ENCODE measurements around the gene HOXA6.

The HOXA6 gene

DNA sequence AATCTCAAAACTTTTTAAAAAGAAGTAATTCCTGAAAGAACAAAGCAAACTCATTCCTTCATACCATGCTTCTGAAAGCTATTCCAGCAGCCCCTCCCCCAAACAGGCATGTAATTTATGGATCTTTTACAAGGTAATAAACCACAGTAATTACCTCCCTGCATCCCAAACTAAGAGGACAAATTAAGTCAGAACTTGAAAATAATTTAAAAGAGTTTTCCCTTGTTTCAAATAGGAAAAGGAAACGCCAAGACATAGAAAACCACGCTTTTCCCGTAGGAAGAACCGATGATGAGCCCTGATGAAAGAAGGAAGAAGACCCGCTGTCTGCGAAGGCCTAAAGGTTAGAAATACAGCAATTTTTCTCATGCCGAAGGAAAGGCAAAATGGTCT, 25.9 kb downstream of the HOXA6 start:
- no peak for DNase-seq

DNA sequence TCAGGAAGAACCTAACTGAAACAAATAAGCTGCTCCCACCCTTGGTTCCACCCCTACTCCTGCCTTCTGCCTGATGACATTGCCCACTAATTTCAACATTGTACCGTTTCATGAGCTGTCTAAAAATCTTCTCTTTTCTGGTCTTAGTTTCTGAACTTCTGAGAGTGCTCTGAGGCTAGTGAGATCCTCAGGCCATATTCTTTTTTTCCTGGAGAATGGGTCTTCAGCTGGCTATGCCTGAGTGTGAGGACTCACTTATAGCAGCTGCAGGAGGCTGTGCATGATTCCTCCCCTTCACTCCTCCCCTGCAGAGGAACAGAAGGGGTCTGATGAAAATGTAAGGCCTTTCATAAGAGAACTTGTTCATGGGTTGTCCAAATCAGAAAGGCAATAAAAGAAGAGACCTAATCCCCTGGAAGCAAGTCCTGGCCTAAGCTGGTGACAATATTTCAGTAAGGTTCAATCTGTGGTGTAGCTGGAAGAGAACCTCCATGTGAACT, 28.1 kb downstream of the HOXA6 start:
- DNase-seq = no peak

DNA sequence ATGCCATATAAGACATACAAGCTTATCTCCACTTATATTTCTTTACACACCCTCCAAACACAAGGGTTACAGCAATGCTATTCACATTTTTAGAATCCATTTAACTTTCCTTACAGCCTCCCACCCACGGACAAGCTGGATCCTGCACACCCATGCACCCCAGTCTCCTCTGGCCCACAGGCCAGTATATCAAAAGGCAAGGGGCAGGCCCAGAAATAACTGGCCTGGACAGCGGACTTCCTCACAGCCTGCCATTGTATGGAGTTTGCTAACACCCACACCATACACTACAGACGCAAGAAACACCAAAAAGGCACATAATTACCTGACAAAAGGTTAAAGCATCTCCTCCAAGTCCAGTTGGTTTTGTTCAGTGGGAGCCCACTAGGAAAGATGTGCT, 29.0 kb downstream of the HOXA6 start:
- no peak for DNase-seq

DNA sequence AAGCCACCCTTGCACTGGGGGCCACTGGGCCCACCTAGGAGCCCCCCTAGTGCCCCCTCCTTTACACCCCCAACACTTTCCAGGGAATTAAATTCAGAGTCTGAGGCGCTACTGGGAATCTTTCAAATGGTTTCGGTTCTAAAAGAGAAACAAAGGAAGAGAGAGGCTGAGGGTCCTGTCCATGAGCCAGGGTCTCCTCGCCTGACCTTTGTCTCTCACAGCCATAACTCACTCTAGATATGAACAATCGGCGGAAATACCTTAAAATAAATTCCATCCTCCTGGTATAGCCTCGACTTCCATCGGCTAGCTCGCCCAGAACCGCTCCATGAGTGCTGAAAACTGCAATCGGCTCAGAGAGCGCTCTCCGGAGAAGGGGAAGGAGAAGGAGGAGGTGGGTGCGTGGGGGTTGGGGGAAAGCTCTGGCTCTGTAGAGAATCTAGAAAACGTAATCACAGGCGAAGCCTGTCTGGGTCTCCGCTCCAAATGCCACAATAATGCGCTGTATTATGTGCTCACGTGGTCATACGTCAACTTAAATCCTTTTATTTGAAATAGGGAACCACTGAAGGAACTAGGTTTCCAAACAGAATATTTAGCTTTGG, 29.6 kb downstream of the HOXA6 start:
- DNase-seq = no peak

DNA sequence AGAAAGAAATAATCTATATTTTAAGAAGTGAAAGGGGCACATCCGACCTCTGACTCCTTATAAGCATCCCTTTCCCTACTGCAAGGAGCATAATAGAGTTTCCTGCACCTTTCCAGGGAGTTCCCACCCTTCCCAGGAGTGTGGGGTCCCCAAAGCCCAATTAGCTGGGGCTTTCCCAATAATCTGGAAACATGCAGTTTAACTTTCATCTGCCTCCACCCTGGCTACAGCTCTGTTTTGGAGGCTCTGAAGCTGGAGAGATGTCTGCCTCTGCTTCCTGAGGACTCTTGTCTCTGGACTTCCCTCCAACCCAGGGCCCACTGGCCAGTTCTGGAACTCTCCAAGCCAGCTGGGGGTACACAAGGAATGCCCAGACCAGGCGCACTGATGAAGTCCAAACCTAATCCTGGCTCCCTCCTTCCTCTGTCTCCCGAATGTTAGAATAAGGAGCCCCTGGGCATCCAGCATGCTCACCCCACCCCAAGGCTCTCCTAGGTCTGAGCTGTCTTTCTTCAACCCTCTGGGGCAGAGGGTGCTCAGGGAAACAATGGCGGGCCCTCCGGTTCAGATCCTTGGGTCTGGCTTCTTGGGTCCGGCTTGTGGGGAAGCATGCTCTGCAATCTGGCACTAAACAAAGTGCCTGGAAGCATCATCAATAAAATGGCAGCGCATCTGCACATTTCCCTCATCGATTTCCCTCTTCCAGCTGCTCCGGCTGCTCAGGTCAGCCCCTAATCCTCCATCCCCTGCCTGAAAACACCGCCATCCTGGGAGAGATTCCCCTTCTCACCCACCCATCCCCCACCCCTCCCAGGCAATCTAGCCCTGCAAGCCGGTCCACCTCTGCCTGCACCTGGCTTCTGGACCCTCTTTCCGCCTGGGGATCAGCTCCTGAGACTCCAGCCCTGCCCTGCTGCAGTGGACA, 30.4 kb downstream of the HOXA6 start:
- no peak for DNase-seq

DNA sequence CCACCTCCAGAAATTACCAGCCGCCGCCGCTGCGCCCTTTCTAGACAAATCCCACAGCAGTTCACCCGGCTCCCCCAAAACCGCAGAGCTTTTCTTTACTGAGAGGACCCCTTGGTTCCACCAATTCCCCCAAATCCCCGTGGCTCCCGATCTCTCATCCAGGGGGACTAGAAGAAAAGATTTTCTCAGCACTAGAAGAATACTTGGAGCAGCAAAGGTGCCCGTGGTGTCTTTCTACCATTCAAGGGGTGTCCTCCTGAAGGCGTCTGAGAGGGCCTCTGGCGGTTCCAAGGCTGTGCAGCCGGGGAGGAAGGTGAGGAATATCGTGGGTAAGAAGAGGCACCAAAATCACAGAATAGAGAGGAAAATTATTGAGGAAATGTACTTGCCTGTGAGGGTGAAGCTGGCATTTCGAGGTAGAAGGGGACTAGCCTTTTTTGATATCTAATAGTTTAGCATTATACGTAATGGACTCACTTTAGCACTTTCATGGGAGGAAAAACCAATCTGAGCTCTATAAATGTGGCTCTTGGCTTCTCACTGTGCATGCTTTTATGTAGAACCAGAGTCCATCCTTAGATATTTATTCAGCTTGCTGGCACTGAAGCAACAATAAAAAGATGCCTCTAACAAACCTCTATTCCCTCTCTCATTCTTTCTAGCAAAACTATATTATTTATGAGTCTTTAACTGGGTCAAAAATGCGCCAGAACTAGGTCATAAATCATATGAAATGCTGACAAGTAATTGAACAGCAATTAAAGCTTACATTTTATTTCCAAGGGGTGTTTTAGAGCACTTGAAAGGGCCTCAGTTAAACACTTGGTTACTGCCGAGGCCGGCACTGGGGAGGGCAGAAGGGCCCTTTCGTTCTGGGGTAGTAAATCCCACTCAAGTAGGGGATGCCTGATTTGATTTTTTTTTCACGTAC, 31.3 kb downstream of the HOXA6 start:
- DNase-seq = no peak

DNA sequence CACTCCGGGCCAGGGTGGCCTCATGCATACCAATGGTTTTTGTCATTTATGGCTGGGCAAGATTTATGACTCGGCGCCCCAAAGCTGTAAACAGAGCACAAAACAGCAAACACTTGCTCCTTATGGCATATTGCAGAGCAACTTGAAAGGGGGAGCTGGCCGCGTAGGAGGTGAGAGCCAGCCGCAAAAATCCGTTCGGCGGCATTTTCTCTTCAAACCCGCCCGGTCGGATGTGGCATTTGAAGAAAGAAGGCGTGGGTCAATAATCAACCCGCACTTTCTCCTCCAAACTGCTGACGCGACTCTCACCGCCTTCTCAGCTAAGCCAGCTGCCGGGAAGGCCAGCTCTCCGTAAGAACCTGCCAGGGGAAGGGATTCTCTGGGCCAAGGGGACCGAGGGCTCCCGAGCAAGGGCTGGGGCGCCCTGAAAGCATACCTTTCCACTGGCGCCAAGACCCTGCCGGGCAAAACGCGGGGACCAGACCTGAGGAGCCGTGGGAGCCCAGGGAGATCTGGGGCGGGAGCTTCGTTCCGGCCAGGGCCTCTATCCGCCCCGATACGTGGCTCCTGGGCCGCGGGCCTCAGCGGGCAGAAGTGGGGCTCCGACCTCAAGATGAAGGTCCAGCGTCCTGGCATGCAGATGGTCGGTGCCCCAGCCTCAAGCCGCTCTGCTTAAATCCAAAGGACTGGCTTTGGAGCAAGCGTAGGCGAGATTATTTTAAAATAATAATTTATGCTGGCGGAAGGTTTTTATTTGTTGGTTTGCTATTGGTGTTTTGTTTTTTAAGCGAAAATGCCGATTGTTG, 32.1 kb downstream of the HOXA6 start:
- DNase-seq = no peak

DNA sequence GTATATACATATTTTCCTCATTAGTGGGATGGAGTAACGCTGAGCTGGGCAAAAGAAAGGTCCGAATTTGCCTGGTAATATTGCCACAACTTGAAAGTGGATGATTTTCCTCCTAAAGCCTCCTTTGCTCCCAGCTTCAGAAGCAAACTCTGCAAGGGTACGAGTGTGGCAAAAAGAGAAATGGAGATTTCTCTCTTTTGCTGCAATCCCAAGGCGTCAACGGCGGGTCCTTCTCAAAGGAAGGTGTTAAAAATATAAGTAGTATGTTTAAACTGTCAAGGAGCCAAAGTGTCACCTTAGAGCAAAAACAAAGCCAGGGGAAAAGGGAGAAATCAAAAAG, 32.7 kb downstream of the HOXA6 start:
- DNase-seq = no peak

DNA sequence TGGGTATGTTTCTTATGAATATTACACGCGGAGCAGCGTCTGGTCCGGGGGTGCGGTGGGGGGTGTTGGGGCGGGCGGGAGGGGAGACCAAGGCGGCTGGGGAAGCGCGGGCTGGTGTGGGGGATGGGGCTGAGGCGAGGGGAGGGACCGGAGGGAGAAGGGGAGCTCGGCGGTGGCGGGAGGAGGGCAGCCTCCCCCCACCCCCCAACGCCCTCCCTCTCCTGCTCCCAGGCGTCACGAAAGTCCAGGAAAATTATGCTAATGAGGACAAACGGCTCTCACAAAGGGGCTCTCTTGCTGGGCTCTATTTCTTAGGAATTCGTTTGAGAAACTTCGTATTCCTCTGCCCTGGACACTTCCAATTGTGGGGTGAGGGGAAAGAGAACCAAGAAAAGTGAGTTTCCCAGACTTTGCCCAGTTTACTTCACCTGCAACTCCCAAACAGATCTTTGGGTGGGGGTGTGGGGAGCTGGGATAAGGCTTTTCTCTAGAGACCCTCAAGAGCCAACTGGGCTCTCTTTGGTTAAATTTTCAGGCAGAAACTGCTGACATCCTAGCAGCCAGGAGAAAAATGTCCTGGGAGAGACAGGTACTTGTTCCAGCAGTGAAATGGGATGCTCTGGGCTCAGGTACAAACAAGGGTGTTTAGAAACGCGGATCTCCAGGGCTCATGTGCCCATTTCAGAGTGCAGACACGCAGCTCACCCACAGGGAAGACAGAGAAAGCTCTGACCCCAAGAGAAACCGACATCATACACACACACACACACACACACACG, 33.4 kb downstream of the HOXA6 start:
- no peak for DNase-seq

DNA sequence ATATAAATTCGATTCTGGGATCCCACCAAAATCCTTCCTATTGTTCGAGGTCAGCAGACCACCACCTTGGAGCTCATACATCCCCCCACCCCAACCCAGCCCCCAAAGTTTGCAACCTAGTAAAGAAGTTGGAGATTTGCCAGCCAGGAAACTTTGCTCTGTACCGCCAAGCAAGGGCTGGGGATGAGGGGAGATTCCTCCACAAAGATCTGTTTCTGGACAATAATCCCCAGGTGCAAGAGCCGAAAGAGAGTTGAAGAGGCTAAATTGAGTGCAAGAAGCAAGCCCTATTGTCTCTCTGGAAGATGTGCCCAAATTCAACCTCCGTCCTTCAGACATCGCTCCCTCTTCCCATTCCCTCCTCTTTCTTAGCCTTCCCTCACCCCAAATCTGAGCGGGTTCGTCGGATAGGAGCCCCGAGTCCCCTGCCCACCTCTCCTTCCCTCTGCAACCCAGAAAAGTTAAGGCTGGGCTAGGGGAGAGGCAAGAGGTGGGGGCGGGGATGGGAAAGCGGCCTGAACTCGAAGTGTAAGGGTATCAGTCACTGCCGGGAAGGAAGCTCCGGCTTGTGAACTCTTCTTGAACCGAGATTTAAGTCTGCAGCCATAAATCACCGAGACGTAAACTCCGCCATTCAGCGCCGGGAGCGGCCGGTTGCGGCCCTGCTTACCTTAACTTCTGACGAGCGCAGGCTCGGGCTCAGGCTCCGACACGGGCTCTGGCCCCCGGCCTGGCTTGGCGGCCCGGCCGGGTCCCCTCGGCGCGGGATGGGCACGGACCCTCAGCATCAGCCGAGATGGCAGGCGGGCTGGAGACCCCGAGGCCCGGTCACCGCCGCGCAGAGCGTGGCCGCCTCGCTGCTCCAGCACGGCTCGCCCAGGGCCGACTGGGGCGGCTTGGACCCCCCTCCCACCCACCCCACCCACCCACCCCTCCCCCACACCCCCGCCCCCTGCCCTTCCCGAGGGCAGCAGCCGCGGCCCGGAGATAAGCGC, 34.3 kb downstream of the HOXA6 start:
- DNase-seq = no peak

DNA sequence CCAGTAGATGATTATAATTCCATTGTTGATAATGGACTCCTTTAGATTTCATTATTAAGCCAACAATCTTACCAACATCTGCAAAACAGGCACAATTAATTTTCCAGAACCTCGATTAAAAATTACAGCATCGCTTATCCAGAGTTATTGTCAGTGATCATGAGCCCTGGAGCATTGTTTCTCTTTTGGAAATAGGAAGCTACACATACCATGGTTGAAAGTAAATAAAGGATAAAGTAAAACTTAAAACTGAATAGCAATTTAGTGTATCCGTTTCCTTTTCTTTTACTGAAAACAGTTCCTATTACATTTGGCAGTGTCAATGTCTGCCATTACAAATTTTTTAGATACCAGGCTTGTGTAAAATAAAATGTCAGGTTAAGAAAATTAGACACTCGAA, 35.2 kb downstream of the HOXA6 start:
- DNase-seq = no peak

DNA sequence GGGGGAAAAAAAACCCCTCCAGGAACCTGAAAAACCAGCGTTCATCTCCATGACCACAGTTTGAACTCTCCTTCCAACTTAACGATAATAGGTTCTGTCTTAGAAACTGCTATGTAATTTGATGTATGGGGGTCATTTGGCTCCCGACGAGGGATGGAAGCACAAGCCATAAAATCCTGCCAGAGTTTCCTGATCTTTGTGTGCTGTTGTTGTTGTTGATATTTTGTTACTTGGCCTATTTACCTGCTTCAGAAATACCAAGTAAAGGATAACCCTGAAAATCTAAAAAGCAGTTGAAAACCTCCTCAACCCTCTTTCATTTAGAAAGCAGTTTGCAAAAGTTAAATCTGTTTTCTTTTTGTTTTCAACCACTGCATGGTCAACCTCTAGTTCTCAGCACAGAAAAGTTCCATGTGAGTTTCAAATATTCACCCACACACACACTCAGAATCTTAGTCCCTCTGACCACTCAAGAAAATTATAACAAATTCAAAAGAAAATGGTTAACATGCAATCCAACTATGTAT, 35.8 kb downstream of the HOXA6 start:
- DNase-seq = no peak

DNA sequence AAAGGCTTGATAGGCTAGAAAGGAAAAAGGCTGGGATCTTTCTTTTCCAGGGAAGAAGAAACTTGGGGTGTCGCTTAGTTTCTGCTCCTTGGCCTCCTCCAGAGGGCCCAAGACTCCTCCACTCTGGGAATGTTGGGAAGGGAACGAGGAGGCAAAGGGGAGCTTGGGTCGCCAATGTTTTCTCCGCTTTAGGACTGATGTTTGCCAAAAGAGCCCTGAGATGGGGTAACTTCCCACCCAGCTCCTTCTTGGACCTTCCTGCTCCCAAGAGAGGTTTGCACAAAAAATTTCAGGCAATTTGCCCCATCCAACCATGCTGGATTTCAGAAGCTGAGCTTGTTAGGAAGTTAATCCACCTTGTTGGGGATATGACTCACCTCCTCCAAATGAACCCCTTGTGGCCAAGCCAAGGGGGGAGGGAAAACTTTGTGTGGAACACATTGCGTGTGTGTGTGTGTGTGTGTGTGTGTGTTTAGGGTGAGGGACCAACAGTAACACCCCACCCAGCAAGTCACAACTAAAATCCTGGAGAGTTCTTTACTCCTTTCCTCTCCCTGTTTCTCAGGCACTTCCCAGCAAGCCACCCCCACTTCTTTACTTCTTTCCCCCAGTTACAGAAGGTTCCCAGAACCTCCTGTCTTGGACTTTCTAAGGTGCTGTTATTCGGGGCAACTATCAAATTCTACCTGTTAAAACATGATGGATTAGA, 36.4 kb downstream of the HOXA6 start:
- DNase-seq = no peak

DNA sequence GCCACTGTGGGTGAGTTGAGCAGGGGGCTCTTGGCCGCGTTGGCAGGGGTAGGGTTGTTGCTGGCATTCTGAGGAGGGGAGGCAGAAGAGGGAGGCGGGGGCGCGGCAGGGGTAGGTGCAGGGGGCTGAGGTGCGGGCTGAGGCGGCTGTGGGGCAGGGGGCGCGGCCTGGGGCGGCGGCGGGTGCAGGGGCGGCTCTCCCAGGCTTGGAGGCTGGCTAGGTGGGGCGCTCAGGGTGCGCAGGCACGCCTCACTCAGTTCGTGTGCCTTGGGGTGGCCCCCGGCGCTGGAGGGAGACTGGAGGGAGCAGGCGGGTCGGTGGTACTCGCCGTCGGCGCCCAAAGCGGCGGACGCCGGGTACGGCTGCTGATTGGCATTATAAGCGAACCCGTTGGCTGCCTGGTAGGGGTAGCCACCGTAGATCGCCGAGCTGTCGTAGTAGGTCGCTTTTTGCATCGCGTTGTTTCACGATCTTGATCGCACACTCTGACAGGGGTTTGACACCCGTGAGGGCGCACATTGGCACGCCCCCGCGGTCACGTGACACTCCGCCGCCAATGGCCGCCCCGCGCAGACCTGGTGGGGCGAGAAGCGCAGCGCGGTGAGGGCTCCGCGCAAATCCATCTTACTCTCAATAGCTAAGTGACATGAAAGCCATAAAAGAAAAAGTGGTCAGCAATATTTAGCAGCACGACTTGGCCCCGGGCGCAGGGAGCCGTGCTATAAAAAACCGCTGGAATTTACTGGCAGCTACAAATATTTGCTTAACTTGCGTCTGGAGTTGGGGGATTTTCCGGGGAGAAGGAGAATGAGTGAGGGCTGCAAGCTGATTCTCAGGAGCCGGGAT, 37.2 kb downstream of the HOXA6 start:
- DNase-seq = no peak

DNA sequence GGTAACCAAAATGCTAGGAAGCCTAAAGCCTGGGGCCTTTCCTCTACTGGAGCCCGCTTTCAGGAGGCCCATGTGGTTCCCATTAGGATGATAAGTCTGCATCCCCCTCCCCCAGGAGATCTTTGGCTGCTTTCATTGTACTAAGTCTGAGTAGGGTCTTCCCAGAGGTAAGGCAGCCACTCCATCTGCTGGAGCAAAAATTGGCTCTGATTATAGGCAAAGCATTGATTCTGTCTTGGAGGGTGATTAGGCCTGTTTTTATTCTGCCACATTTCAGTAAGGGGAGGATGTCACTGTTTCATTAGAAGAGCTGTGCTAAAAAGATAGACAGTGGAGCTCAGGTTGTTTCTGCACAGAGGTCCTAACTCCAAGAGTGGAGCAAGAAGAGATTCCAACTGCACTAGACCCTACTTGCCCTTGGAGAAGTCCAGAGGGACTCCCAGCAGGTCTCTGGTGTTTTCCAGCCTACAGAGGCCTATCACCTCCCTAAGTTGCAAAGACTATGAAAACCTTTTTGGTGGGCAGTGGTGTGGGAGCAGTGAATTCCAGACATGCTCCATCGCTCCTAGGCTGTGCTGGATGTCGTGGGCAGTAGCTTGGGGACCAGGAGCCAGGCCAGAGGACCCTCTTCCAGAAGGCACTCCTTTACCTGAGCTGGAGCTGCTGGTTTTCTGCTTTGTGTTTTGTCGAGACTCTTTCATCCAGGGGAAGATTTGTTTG, 37.9 kb downstream of the HOXA6 start:
- no peak for DNase-seq

DNA sequence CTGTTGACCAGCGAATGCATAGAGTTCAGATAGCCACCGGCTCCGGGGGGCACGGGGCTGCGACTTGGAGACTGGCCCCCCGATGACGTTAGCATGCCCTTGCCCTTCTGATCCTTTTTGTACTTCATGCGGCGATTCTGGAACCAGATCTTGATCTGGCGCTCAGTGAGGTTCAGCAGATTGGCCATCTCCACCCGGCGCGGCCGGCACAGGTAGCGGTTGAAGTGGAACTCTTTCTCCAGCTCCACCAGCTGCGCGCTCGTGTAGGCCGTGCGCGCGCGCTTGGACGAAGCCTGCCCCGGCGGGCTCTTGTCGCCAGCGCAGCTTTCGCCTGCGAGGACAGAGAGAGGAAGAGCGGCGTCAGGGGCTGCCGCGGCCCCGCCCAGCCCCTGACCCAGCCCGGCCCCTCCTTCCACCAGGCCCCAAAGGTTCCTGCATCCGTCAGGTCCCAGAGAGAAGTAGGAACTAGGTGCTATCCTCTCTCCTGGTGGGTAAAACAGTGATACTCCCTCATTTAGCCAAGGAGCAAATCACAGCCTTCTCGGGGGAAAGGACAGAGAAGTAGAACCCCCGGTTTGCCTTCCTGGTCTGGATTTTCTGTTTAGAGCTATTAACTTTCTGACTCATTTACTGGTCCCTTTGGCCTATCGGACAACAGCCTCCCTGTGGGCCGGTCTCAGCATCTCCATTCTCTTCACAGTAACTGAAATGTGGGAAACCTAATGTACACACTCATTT, 39.0 kb downstream of the HOXA6 start:
- DNase-seq = no peak
